Daoy (cell line): ENCODE measurements around the gene FTO. TPM values are rescaled to one million over a fixed set of nuclear protein-coding genes. Genes with fewer than 3 reads are reported as not detected.

Experiments
- total RNA-seq: library from RNA; depleted of rRNA; stranded (reverse); fragments of >200 nt; shearing (Covaris generic); gene quantifications from 2 replicates; pipeline ENCODE4 v1.2.3, GENCODE V29; 2014; rRNA removed

The FTO gene
- total RNA-seq, 1 experiment from 2014 or later, result 38.8 TPM

Other genes with a start within 250 kb of the FTO start
- gene AKTIP, start 200.9 kb upstream of the FTO start, total RNA-seq, result 7.6 and 14.1 TPM in 2 replicates
- gene RPGRIP1L, start 297 bp upstream of the FTO start, total RNA-seq, result 4.1 and 5.3 TPM in 2 replicates